ENCODE data around the gene ARHGAP26. TPM values are rescaled to one million over a fixed set of nuclear protein-coding genes. Genes with fewer than 3 reads are reported as not detected.

ARHGAP26 gene
- total RNA-seq, 5 donors from 2014 or later (not counting 1 experiment from before 2014, with no cell fraction given) = 22.8 to 49.3 (median 28.3) TPM

DNA sequence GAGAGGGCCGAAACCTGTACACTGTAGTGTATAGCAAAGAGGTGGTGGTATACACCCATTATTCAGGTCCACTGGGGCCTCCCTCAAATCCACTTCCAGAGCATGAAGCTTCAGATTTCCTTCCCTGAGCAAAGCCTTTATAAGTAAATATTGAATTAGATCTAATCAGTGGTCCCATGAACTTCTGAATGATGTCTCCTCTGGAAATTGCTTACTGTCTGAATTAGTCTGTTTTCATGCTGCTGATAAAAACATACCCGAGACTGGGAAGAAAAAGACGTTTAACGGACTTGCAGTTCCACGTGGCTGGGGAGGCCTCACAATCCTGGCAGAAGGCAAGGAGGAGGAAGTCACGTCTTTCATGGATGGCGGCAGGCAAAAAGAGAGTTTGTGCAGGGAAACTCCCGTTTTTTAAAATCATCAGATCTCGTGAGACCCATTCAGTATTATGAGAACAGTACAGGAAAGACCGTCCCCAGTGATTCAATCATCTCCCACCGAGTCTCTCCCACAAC lies 439.8 kb downstream of the ARHGAP26 start:
- no peak for ATAC-seq (replicated peaks in 1 of 4)
- 95% methylated on average over 6 of the region's 11 CpGs for WGBS (ENCODE audit: insufficient coverage)
- H3K9me3 Mint-ChIP-seq = no peaks in the 10 kb centered on the region
- no peaks in the 10 kb centered on the region for H3K9me3 ChIP-seq
- POLR2A ChIA-PET = interaction anchor here in 1 of 2 donors (0.7 kb wide), 1 partner anchor 9 kb away, joined by 4 read pairs; no protein-coding TSS in a partner anchor
- H3K27me3 Mint-ChIP-seq = no peaks in the 10 kb centered on the region
- CTCF ChIA-PET = no interaction called here
- H3K36me3 Mint-ChIP-seq = peaks cover 35% of the 10 kb centered on the region
- H3K27ac Mint-ChIP-seq = no peak overlapping the region
- no peaks in the 10 kb centered on the region for H3K27me3 ChIP-seq (replicated peaks in 1 of 2; ENCODE audit: control insufficient read depth in 2 of 2, extremely low read depth in 1 of 2, insufficient read depth in 2 of 2, low read length in 1 of 2)
- no peak for DNase-seq
- H3K4me1 Mint-ChIP-seq = peaks cover 0 to 30% (median 19%) of the 10 kb centered on the region in 3 donors
- no peak overlapping the region for H3K4me3 ChIP-seq (ENCODE audit: control insufficient read depth in 1 of 2, extremely low read depth in 1 of 2, low read length in 1 of 2)
- no peak overlapping the region for H3K4me3 Mint-ChIP-seq
- peaks cover 0 to 9% of the 10 kb centered on the region in 2 donors for H3K36me3 ChIP-seq (ENCODE audit: control insufficient read depth in 2 of 2, extremely low read depth in 1 of 2, insufficient read depth in 1 of 2, low read length in 1 of 2)
- H3K4me1 ChIP-seq (ENCODE audit: control insufficient read depth in 1 of 2, extremely low read depth in 1 of 2, insufficient read depth in 2 of 2, low read length in 2 of 2) = peaks cover 0 to 10% of the 10 kb centered on the region in 2 experiments
- no peak overlapping the region for H3K27ac ChIP-seq (ENCODE audit: low read length)

DNA sequence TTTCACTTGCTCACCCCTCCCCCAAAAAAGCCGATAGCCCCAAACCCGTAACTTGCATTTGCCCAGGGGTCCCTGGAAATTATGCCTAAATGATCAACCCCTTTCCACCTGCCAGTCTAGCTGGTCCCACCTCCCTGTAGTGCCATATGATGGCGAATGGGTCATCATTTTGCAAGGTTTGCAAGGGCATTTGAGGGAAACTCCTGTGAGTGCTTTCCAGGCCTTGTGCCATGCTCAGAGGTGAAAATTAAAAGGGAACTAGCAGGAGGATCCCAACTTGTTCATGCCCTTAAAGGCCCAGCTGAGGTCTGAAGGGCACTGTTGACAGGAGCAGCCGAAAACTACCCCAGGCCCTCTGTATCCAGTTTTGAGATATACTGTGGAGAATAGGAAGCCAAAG lies 440.4 kb downstream of the ARHGAP26 start:
- WGBS (ENCODE audit: insufficient coverage) = 100% methylated on average over 2 of the region's 4 CpGs
- CTCF ChIA-PET = no interaction called here
- ATAC-seq (replicated peaks in 1 of 4) (no peak), DNase-seq (no peak)
- H3K27me3 Mint-ChIP-seq = no peaks in the 10 kb centered on the region
- H3K4me3 ChIP-seq (ENCODE audit: control insufficient read depth in 1 of 2, extremely low read depth in 1 of 2, low read length in 1 of 2) = no peak overlapping the region
- H3K36me3 Mint-ChIP-seq = peaks cover 40% of the 10 kb centered on the region
- peaks cover 0 to 24% (median 16%) of the 10 kb centered on the region in 3 donors for H3K4me1 Mint-ChIP-seq
- H3K4me3 Mint-ChIP-seq = no peak overlapping the region
- H3K27ac ChIP-seq (ENCODE audit: low read length) = no peak overlapping the region
- H3K9me3 ChIP-seq = no peaks in the 10 kb centered on the region
- H3K9me3 Mint-ChIP-seq = no peaks in the 10 kb centered on the region
- H3K36me3 ChIP-seq (ENCODE audit: control insufficient read depth in 2 of 2, extremely low read depth in 1 of 2, insufficient read depth in 1 of 2, low read length in 1 of 2) = peaks cover 0 to 9% of the 10 kb centered on the region in 2 donors
- H3K27me3 ChIP-seq (replicated peaks in 1 of 2; ENCODE audit: control insufficient read depth in 2 of 2, extremely low read depth in 1 of 2, insufficient read depth in 2 of 2, low read length in 1 of 2) = no peaks in the 10 kb centered on the region
- POLR2A ChIA-PET = no interaction called here
- H3K4me1 ChIP-seq (ENCODE audit: control insufficient read depth in 1 of 2, extremely low read depth in 1 of 2, insufficient read depth in 2 of 2, low read length in 2 of 2) = peaks cover 0 to 6% of the 10 kb centered on the region in 2 experiments
- no peak overlapping the region for H3K27ac Mint-ChIP-seq

DNA sequence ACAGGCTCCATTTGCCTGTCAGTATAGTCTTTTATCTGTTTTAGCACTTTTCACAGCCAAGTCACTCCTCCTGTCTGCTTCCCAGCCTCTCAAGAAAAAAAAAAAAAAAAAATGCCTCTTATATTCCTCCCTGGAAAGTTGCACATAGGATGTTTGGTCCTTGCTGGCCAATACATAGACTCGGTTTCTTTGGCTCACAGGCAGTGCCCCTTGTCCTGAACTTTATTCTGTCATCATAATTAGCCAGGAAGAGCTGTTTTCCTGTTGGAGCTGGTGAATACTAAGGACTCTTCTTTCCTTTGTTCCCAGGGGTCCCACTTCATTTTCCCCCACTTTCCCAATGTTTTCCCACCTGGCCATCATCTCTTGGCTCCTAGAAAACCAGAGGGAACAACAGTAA lies 442.1 kb downstream of the ARHGAP26 start:
- POLR2A ChIA-PET = no interaction called here

DNA sequence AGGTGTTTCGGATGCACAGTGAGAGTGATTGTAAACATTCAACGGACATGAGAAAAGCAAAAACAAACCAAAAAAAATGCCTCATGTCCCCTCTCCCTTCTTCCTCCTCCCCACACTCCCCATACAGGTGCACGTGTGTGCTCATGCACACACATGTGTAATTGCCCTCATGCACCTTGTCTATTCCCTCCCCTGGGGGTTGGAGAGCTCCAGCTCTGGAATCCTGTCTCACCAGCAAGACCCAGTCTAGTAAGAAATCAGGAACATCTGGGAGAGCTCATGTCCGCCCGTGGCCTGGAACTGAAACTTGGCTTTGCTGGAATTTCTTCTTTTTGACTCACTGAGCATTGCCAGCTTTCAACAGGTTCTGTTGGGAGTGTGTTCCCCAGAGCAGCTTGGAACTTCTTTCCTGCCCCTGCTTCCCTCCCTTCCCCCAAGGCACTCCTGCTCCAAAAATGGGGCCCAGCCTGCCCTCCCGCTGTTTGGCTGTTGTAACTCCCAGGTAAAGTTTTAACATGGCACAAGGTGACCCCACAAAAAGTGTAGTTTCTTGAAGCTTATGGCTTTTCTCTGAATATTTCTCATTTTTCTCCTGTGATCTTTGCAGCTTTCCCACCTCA lies 443.2 kb downstream of the ARHGAP26 start:
- no peak for DNase-seq
- H3K27ac ChIP-seq (ENCODE audit: low read length) = no peak overlapping the region
- H3K4me3 ChIP-seq (ENCODE audit: control insufficient read depth in 1 of 2, extremely low read depth in 1 of 2, low read length in 1 of 2) = no peak overlapping the region
- H3K4me1 ChIP-seq (ENCODE audit: control insufficient read depth in 1 of 2, extremely low read depth in 1 of 2, insufficient read depth in 2 of 2, low read length in 2 of 2) = peaks cover 0 to 6% of the 10 kb centered on the region in 2 experiments
- ChIA-PET POLR2A (no interaction called here), CTCF (no interaction called here)
- 75% methylated on average over 5 of the region's 6 CpGs for WGBS (ENCODE audit: insufficient coverage)
- Mint-ChIP-seq H3K27ac (peak overlapping the region; percentile 50 to 73), H3K9me3 (no peaks in the 10 kb centered on the region), H3K36me3 (peaks cover 44% of the 10 kb centered on the region), H3K4me3 (no peak overlapping the region), H3K27me3 (no peaks in the 10 kb centered on the region), H3K4me1 (peaks cover 7 to 14% (median 13%) of the 10 kb centered on the region in 3 donors)
- ATAC-seq (replicated peaks in 1 of 4) = no peak
- no peaks in the 10 kb centered on the region for H3K9me3 ChIP-seq
- no peaks in the 10 kb centered on the region for H3K27me3 ChIP-seq (replicated peaks in 1 of 2; ENCODE audit: control insufficient read depth in 2 of 2, extremely low read depth in 1 of 2, insufficient read depth in 2 of 2, low read length in 1 of 2)
- H3K36me3 ChIP-seq (ENCODE audit: control insufficient read depth in 2 of 2, extremely low read depth in 1 of 2, insufficient read depth in 1 of 2, low read length in 1 of 2) = peaks cover 0 to 21% of the 10 kb centered on the region in 2 donors

More for the DNA sequence above, 442.1 kb downstream of the ARHGAP26 start:
- no peak for DNase-seq
- CTCF ChIA-PET = no interaction called here
- peaks cover 0 to 6% of the 10 kb centered on the region in 2 experiments for H3K4me1 ChIP-seq (ENCODE audit: control insufficient read depth in 1 of 2, extremely low read depth in 1 of 2, insufficient read depth in 2 of 2, low read length in 2 of 2)
- no peaks in the 10 kb centered on the region for H3K27me3 ChIP-seq (replicated peaks in 1 of 2; ENCODE audit: control insufficient read depth in 2 of 2, extremely low read depth in 1 of 2, insufficient read depth in 2 of 2, low read length in 1 of 2)
- peaks cover 0 to 20% of the 10 kb centered on the region in 2 donors for H3K36me3 ChIP-seq (ENCODE audit: control insufficient read depth in 2 of 2, extremely low read depth in 1 of 2, insufficient read depth in 1 of 2, low read length in 1 of 2)
- no CpG with 5 or more reads among the region's 1 CpG for WGBS (ENCODE audit: insufficient coverage)
- Mint-ChIP-seq H3K27ac (no peak overlapping the region), H3K9me3 (no peaks in the 10 kb centered on the region), H3K36me3 (peaks cover 41% of the 10 kb centered on the region), H3K27me3 (no peaks in the 10 kb centered on the region), H3K4me3 (no peak overlapping the region), H3K4me1 (peaks cover 0 to 10% (median 9%) of the 10 kb centered on the region in 3 donors)
- no peaks in the 10 kb centered on the region for H3K9me3 ChIP-seq
- no peak overlapping the region for H3K27ac ChIP-seq (ENCODE audit: low read length)
- no peak for ATAC-seq (replicated peaks in 1 of 4)
- H3K4me3 ChIP-seq (ENCODE audit: control insufficient read depth in 1 of 2, extremely low read depth in 1 of 2, low read length in 1 of 2) = no peak overlapping the region

DNA sequence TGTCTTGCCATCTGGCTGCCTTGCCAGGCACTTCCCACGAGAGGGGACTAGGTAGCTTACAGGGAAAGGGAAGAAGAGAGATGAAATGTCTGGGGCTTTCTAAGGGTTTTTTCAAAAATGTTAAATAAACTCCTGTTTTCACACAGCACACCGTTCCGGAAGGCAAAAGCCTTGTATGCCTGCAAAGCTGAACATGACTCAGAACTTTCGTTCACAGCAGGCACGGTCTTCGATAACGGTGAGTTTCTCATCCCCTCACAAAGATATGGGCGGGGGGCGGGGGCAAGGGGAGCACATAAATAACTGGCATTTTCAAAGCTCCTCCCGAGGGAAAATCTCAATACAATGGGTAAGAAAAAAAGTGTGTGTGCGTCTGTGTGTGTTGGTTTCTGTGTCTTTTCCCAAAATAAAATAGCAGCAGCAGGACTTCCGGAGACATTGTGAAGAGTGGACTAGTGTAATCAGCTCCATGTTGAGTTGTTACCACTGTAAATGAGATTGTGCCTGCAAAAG lies 443.7 kb downstream of the ARHGAP26 start:
- H3K27me3 Mint-ChIP-seq = no peaks in the 10 kb centered on the region
- Histone ChIP-seq H3K4me1 (ENCODE audit: control insufficient read depth in 1 of 2, extremely low read depth in 1 of 2, insufficient read depth in 2 of 2, low read length in 2 of 2) (peaks cover 0 to 6% of the 10 kb centered on the region in 2 experiments), H3K27ac (ENCODE audit: low read length) (no peak overlapping the region), H3K4me3 (ENCODE audit: control insufficient read depth in 1 of 2, extremely low read depth in 1 of 2, low read length in 1 of 2) (no peak overlapping the region), H3K36me3 (ENCODE audit: control insufficient read depth in 2 of 2, extremely low read depth in 1 of 2, insufficient read depth in 1 of 2, low read length in 1 of 2) (peaks cover 0 to 21% of the 10 kb centered on the region in 2 donors), H3K9me3 (no peaks in the 10 kb centered on the region), H3K27me3 (replicated peaks in 1 of 2; ENCODE audit: control insufficient read depth in 2 of 2, extremely low read depth in 1 of 2, insufficient read depth in 2 of 2, low read length in 1 of 2) (no peaks in the 10 kb centered on the region)
- ChIA-PET POLR2A (no interaction called here), CTCF (no interaction called here)
- no peak for ATAC-seq (replicated peaks in 1 of 4)
- no peaks in the 10 kb centered on the region for H3K9me3 Mint-ChIP-seq
- peaks cover 10 to 15% (median 13%) of the 10 kb centered on the region in 3 donors for H3K4me1 Mint-ChIP-seq
- DNase-seq = no peak
- peaks cover 44% of the 10 kb centered on the region for H3K36me3 Mint-ChIP-seq
- H3K4me3 Mint-ChIP-seq = no peak overlapping the region
- H3K27ac Mint-ChIP-seq = peak overlapping the region; percentile 50 to 73
- WGBS (ENCODE audit: insufficient coverage) = 40% methylated on average over 1 of the region's 12 CpGs

DNA sequence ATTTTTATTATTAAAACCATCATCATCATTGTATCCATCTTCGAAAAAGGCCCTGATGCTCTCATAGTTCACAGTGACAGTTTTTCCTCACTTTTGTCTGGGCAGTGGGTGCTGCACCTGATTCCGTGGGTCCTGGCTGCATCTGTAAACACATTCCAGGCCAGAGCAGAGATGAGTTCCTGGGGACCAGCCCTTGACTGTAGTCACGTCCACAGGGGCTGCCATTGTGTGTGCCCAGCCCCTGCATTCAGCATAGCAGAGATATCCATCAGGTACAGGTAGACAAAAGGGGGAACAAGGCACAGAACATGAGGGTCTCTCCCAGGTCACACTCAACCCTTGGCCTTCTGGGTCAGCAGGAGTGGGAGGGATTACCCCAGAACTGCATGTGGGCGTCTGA lies 444.3 kb downstream of the ARHGAP26 start:
- Histone ChIP-seq H3K27ac (ENCODE audit: low read length) (no peak overlapping the region), H3K27me3 (replicated peaks in 1 of 2; ENCODE audit: control insufficient read depth in 2 of 2, extremely low read depth in 1 of 2, insufficient read depth in 2 of 2, low read length in 1 of 2) (no peaks in the 10 kb centered on the region), H3K9me3 (no peaks in the 10 kb centered on the region), H3K4me1 (ENCODE audit: control insufficient read depth in 1 of 2, extremely low read depth in 1 of 2, insufficient read depth in 2 of 2, low read length in 2 of 2) (peaks cover 0 to 6% of the 10 kb centered on the region in 2 experiments), H3K36me3 (ENCODE audit: control insufficient read depth in 2 of 2, extremely low read depth in 1 of 2, insufficient read depth in 1 of 2, low read length in 1 of 2) (peaks cover 0 to 21% of the 10 kb centered on the region in 2 donors), H3K4me3 (ENCODE audit: control insufficient read depth in 1 of 2, extremely low read depth in 1 of 2, low read length in 1 of 2) (no peak overlapping the region)
- Mint-ChIP-seq H3K4me3 (no peak overlapping the region), H3K4me1 (peaks cover 15 to 18% (median 15%) of the 10 kb centered on the region in 3 donors), H3K36me3 (peaks cover 44% of the 10 kb centered on the region), H3K9me3 (no peaks in the 10 kb centered on the region), H3K27me3 (no peaks in the 10 kb centered on the region), H3K27ac (no peak overlapping the region)
- DNase-seq (no peak), ATAC-seq (replicated peaks in 1 of 4) (no peak)
- POLR2A ChIA-PET = no interaction called here
- WGBS (ENCODE audit: insufficient coverage) = 100% methylated on average over 1 of the region's 4 CpGs
- CTCF ChIA-PET = no interaction called here
